HEK293 (cell line): ENCODE measurements around the gene ADD1.

Source experiments
- CTCF ChIA-PET: fragments of 350-600 bp; formaldehyde crosslinking; extraction: SDS; loops from one replicate; lab custom pipeline; 2021; ENCODE audit warnings: antibody characterized with exemption; lab: Yijun Ruan, JAX
- POLR2A ChIA-PET: fragments of 300-600 bp; formaldehyde crosslinking; extraction: SDS; loops from one replicate; lab custom pipeline; 2020; ENCODE audit warnings: antibody characterized with exemption, inconsistent platforms; lab: Yijun Ruan, JAX
- H3K27ac ChIP-seq: fragments of 200-500 bp; sonication (Bioruptor generic); 2 replicates; pipeline ENCODE4 v1.5.1; 2014; ENCODE audit warnings: low read depth, low read length, control low read depth, inconsistent platforms; ENCODE audit errors: extremely low read depth
- H3K36me3 ChIP-seq, 2 experiments: fragments of 200-500 bp in 1 of 2; sonication (Bioruptor generic) in 1 of 2; 1 replicate in 1 of 2; 2 replicates in 1 of 2; pipeline ENCODE4 v1.5.1; 2014 to 2017; ENCODE audit warnings: inconsistent platforms in 2 of 2, low read length in 2 of 2; ENCODE audit not compliant: control insufficient read depth in 2 of 2, insufficient read depth in 1 of 2
- H3K4me1 ChIP-seq: fragments of 200-500 bp; sonication (Bioruptor generic); 2 replicates; pipeline ENCODE4 v1.5.1; 2014; ENCODE audit warnings: mild to moderate bottlenecking, low read length, inconsistent platforms; ENCODE audit not compliant: control insufficient read depth, insufficient read depth
- H3K4me3 ChIP-seq: 2 replicates; pipeline ENCODE4 v1.5.1; 2011; ENCODE audit warnings: low read depth, mild to moderate bottlenecking, control low read depth, low read length, moderate library complexity
- H3K9me3 ChIP-seq: fragments of 200-500 bp; sonication (Bioruptor generic); 2 replicates; pipeline ENCODE4 v1.5.1; 2014; ENCODE audit warnings: low read depth, low read length, inconsistent platforms; ENCODE audit not compliant: control insufficient read depth, insufficient read depth
- HIC1 ChIP-seq: fragments of 450-650 bp; formaldehyde crosslinking; IDR thresholded peaks from 2 replicates; pipeline ENCODE4 v1.5.1; 2016; ENCODE audit warnings: missing biosample characterization, missing genetic modification characterization
- KLF7 ChIP-seq: fragments of 450-650 bp; formaldehyde crosslinking; IDR thresholded peaks from 2 replicates; pipeline ENCODE4 v1.5.1; 2016; ENCODE audit warnings: missing biosample characterization, missing genetic modification characterization, borderline replicate concordance
- ZFP41 ChIP-seq: fragments of 450-650 bp; formaldehyde crosslinking; IDR thresholded peaks from 2 replicates; pipeline ENCODE4 v1.5.1; 2016; ENCODE audit warnings: missing biosample characterization, missing genetic modification characterization, borderline replicate concordance
- ZIC2 ChIP-seq: fragments of 450-650 bp; formaldehyde crosslinking; IDR thresholded peaks from 2 replicates; pipeline ENCODE4 v1.5.1; 2016; ENCODE audit warnings: missing biosample characterization, missing genetic modification characterization
- ZNF138 ChIP-seq: fragments of 450-650 bp; formaldehyde crosslinking; IDR thresholded peaks from 2 replicates; pipeline ENCODE4 v1.5.1; 2016; ENCODE audit warnings: missing biosample characterization, missing genetic modification characterization, borderline replicate concordance
- ZNF184 ChIP-seq: fragments of 450-650 bp; IDR thresholded peaks from 2 replicates; pipeline ENCODE4 v1.5.1; 2018; ENCODE audit warnings: missing biosample characterization, mild to moderate bottlenecking, missing genetic modification characterization
- ZNF26 ChIP-seq: fragments of 450-650 bp; formaldehyde crosslinking; IDR thresholded peaks from 2 replicates; pipeline ENCODE4 v1.5.1; 2016; ENCODE audit warnings: missing biosample characterization, missing genetic modification characterization
- ZNF335 ChIP-seq: fragments of 450-650 bp; formaldehyde crosslinking; conservative IDR thresholded peaks from 2 replicates; pipeline ENCODE4 v1.5.1; 2016; ENCODE audit warnings: missing biosample characterization, missing genetic modification characterization
- ZNF350 ChIP-seq: fragments of 450-650 bp; formaldehyde crosslinking; IDR thresholded peaks from 2 replicates; pipeline ENCODE4 v1.5.0; 2017; ENCODE audit warnings: missing biosample characterization, mild to moderate bottlenecking, missing genetic modification characterization
- ZNF423 ChIP-seq: fragments of 450-650 bp; formaldehyde crosslinking; IDR thresholded peaks from 2 replicates; pipeline ENCODE4 v1.5.1; 2016; ENCODE audit warnings: missing biosample characterization, missing genetic modification characterization
- ZNF654 ChIP-seq: fragments of 450-650 bp; formaldehyde crosslinking; IDR thresholded peaks from 2 replicates; pipeline ENCODE4 v1.5.1; 2016; ENCODE audit warnings: low read depth, missing biosample characterization, missing genetic modification characterization
- ZNF843 ChIP-seq: fragments of 450-650 bp; formaldehyde crosslinking; IDR thresholded peaks from 2 replicates; pipeline ENCODE4 v1.5.1; 2016; ENCODE audit warnings: missing biosample characterization, missing genetic modification characterization
- TF ChIP-seq, protein P1 (sequence below): fragments of 450-650 bp; formaldehyde crosslinking; IDR thresholded peaks from 2 replicates; pipeline ENCODE4 v1.5.1; 2016; ENCODE audit warnings: missing biosample characterization, missing genetic modification characterization, low read depth
- TF ChIP-seq, protein P2 (sequence below): fragments of 450-650 bp; formaldehyde crosslinking; IDR thresholded peaks from 2 replicates; pipeline ENCODE4 v1.5.1; 2016; ENCODE audit warnings: missing biosample characterization, missing genetic modification characterization

Gene ADD1

DNA sequence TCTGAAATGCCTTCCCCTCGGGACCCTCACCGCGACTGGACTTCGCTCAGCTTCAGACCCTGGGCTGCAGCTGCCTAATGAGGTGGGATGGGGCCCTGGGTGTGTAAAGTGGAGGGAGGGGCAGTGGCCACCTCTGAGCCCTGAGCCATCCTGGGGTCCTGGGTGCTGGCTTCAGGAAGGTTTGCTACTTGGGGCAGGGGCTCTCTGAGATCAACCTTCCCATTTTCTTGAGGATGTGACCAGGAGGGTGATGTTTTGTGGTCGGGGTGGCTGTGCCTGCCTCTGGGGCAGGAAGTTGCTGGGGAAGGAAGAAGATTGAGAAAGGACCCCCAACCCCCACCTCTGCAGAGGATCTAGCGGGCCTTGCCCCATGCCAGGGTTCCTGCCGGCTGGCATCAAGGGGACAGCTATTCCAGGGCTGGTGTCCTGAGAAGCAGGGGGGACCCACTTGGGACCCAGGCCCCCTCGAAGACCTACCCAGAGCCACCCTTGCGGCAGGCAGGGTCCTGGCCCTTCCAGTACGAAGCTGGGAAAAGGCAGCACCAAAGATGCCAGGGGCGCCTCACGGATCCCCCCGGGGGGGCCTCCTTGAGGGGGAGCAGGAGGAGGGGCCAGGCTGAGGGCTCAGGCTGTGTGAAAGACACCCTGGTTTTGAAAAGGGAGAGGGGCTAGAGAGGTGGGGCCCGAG, 44.3 kb upstream of the ADD1 start:
- Histone ChIP-seq H3K4me3 (no peak overlapping the region), H3K4me1 (no peaks in the 10 kb centered on the region), H3K36me3 (no peaks in the 10 kb centered on the region), H3K27ac (no peak overlapping the region), H3K9me3 (no peaks in the 10 kb centered on the region)
- ChIA-PET POLR2A (interaction anchor here (0.7 kb wide), 1 partner anchor 445 kb away, joined by 3 read pairs; no protein-coding TSS in a partner anchor), CTCF (interaction anchor here (0.5 kb wide), 1 partner anchor 17 kb away, joined by 3 read pairs; no protein-coding TSS in a partner anchor)
- TF ChIP-seq, protein P1, sequence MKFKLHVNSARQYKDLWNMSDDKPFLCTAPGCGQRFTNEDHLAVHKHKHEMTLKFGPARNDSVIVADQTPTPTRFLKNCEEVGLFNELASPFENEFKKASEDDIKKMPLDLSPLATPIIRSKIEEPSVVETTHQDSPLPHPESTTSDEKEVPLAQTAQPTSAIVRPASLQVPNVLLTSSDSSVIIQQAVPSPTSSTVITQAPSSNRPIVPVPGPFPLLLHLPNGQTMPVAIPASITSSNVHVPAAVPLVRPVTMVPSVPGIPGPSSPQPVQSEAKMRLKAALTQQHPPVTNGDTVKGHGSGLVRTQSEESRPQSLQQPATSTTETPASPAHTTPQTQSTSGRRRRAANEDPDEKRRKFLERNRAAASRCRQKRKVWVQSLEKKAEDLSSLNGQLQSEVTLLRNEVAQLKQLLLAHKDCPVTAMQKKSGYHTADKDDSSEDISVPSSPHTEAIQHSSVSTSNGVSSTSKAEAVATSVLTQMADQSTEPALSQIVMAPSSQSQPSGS (tag by site-specific recombination), result no peak
- TF ChIP-seq ZNF423 (no peak), ZNF335 (peak; percentile 57)

- ChIA-PET CTCF (interaction anchor here (0.5 kb wide), 1 partner anchor 18 kb away, joined by 3 read pairs; no protein-coding TSS in a partner anchor), POLR2A (interaction anchor here (0.7 kb wide), 1 partner anchor 444 kb away, joined by 3 read pairs; no protein-coding TSS in a partner anchor)
- Histone ChIP-seq H3K4me3 (no peak overlapping the region), H3K9me3 (no peaks in the 10 kb centered on the region), H3K4me1 (no peaks in the 10 kb centered on the region), H3K27ac (no peak overlapping the region), H3K36me3 (no peaks in the 10 kb centered on the region)
- TF ChIP-seq, protein P2, sequence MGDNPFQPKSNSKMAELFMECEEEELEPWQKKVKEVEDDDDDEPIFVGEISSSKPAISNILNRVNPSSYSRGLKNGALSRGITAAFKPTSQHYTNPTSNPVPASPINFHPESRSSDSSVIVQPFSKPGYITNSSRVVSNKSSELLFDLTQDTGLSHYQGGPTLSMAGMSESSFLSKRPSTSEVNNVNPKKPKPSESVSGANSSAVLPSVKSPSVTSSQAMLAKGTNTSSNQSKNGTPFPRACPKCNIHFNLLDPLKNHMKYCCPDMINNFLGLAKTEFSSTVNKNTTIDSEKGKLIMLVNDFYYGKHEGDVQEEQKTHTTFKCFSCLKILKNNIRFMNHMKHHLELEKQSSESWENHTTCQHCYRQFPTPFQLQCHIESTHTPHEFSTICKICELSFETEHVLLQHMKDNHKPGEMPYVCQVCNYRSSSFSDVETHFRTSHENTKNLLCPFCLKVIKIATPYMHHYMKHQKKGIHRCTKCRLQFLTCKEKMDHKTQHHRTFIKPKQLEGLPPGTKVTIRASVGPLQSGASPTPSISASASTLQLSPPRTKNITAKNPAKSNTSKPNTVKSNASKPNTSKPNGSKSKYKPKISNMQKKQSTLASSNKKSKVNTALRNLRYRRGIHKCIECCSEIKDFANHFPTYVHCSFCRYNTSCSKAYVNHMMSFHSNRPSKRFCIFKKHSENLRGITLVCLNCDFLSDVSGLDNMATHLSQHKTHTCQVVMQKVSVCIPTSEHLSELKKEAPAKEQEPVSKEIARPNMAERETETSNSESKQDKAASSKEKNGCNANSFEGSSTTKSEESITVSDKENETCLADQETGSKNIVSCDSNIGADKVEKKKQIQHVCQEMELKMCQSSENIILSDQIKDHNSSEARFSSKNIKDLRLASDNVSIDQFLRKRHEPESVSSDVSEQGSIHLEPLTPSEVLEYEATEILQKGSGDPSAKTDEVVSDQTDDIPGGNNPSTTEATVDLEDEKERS (tag by site-specific recombination), result no peak
- TF ChIP-seq ZNF350 (no peak), KLF7 (tag by site-specific recombination) (no peak), HIC1 (tag by site-specific recombination) (no peak), ZFP41 (tag by site-specific recombination) (no peak), ZNF138 (no peak), ZIC2 (tag by site-specific recombination) (no peak), ZNF26 (tag by site-specific recombination) (no peak), ZNF184 (tag by site-specific recombination) (no peak), ZNF843 (no peak), ZNF654 (tag by site-specific recombination) (no peak)
These were observed 43.5 kb upstream of the ADD1 start for GRCh38 chr4:2799971-2800690.
